Motor neuron (in vitro differentiated cells): ENCODE data around the gene BICRA. TPM values are rescaled to one million over a fixed set of nuclear protein-coding genes. Genes with fewer than 3 reads are reported as not detected.
A peak's percentile ranks its signal among the peaks of the same experiment; 100 is the strongest.
"Not testable (repeated sequence)": the region's sequence is repeated elsewhere in the genome, so short reads cannot be mapped to it uniquely, and the experiment has no call there.

Experiments
- ATAC-seq, 8 experiments: fragments of 200-7000 bp; cut with Tn5 transposase; replicated peaks in 6 of 8; 2 replicates each; pipeline ENCODE4 v1.8.0; 2021; ENCODE audit warnings: mild to moderate bottlenecking in 8 of 8, moderate library complexity in 8 of 8
- H3K27ac ChIP-seq, 2 donors: fragments of 250-450 bp; sonication (Bioruptor Pico); 2 replicates each; pipeline ENCODE4 v1.9.0; 2021; ENCODE audit warnings: antibody characterized with exemption in 2 of 2, mild to moderate bottlenecking in 2 of 2, moderate library complexity in 1 of 2
- H3K4me1 ChIP-seq, 2 donors: fragments of 250-450 bp; sonication (Bioruptor Pico); replicated peaks in 1 of 2; 2 replicates each; pipeline ENCODE4 v1.6.1; 2021; ENCODE audit warnings: antibody characterized with exemption in 2 of 2, mild to moderate bottlenecking in 2 of 2, moderate library complexity in 1 of 2
- H3K4me3 ChIP-seq, 5 donors: fragments of 250-450 bp; sonication (Bioruptor Pico); 2 replicates each; pipeline ENCODE4 v1.9.0; 2021; ENCODE audit warnings: antibody characterized with exemption in 5 of 5, mild to moderate bottlenecking in 5 of 5, moderate library complexity in 4 of 5
- WGBS, 10 experiments: fragments of 450-650 bp; shearing (Covaris generic); methylation state at CpG; one replicate each; pipeline ENCODE4 v1.0.0; 2022; 5-methylcytosine and 5-hydroxymethylcytosine counted together
- in situ Hi-C, 9 experiments: fragments of 400-800 bp; cut with MboI; loops; one replicate each; pipeline ENCODE4 v1.15.0; 2021; ENCODE audit warnings: low sequenced_read_pairs in 9 of 9, low pct_unique_long_range_greater_than_20kb in 2 of 9; ENCODE audit not compliant: unreplicated experiment in 9 of 9
- total RNA-seq, 8 experiments: library from RNA; unstranded; fragments of 300-600 nt; gene quantifications; 2 replicates each; pipeline versions ENCODE4 v1.2.3 to v1.2.4, GENCODE V29; 2022

BICRA gene
- total RNA-seq, 8 experiments from 2014 or later = 1.6 to 9.1 (median 5.5) TPM

DNA sequence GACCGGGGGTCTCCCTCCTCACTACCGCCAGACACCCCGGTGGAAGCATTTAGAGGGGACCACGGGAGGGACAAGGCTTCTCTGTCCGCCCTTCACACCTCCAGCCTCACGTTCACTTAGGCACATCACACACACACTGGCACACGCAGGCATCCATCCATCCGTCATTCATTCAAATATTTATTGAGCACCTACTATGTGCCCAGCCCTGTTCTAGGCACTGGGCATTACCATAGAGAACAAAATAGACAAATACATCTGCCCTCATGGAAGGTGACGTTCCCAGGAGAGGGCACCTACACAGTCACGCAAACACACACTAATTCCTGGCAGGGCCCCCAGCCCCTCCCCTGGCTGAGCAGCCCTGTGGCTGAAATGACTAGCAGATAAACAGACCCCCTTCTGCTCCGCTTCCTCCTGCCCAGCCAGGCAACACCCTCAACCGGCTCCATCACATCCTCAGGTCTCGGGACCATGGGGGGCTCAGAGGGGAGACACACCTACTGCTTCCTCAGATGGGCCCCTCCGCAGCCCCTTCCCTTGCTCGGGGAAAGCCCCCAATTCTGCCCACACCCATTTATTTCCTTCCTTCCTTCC is 132.7 kb downstream of the BICRA start:
- 72 to 100% (median 76%) methylated on average over 1 to 9 of the region's 15 CpGs; no CpG with 5 or more reads in 1 of the 10 experiments for WGBS, 10 experiments
- no peak overlapping the region for H3K27ac ChIP-seq
- in situ Hi-C loops = loop anchor here in 2 of 9 experiments (25.0 kb wide), 2 partner anchors 304 to 454 kb away; no protein-coding TSS in a partner anchor
- peaks cover 9 to 24% of the 10 kb centered on the region in 2 donors for H3K4me1 ChIP-seq
- no peak overlapping the region for H3K4me3 ChIP-seq
- ATAC-seq = no peak

DNA sequence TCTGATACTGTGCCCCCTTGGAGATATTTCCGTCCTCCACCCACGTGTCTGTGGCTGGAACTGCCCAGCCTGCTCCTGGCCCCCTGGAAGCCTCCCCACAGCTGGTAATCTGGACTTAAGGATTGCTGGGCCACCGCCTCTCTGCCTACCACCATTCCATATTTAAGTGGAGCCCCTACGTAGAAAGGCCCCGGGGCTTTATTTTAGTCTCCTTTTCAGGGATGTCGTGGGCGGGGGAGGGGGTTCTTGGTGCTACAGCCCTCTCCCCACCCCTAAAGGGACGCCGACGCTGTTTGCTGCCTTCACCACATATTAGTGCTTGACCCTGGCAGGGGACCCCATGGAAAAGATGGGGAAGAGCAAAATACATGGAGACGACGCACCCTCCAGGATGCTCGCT is 133.7 kb downstream of the BICRA start:
- Histone ChIP-seq H3K27ac (peak overlapping the region in 1 of 2 donors; percentile 47), H3K4me3 (no peak overlapping the region), H3K4me1 (peaks cover 9 to 25% of the 10 kb centered on the region in 2 donors)
- ATAC-seq = peak in 2 of 8 experiments; percentile 1 to 5
- WGBS, 10 experiments = 0 to 68% (median 20%) methylated on average over 1 to 6 of the region's 13 CpGs; no CpG with 5 or more reads in 7 of the 10 experiments
- in situ Hi-C loops = loop anchor here in 2 of 9 experiments (25.0 kb wide), 2 partner anchors 305 to 455 kb away; no protein-coding TSS in a partner anchor

DNA sequence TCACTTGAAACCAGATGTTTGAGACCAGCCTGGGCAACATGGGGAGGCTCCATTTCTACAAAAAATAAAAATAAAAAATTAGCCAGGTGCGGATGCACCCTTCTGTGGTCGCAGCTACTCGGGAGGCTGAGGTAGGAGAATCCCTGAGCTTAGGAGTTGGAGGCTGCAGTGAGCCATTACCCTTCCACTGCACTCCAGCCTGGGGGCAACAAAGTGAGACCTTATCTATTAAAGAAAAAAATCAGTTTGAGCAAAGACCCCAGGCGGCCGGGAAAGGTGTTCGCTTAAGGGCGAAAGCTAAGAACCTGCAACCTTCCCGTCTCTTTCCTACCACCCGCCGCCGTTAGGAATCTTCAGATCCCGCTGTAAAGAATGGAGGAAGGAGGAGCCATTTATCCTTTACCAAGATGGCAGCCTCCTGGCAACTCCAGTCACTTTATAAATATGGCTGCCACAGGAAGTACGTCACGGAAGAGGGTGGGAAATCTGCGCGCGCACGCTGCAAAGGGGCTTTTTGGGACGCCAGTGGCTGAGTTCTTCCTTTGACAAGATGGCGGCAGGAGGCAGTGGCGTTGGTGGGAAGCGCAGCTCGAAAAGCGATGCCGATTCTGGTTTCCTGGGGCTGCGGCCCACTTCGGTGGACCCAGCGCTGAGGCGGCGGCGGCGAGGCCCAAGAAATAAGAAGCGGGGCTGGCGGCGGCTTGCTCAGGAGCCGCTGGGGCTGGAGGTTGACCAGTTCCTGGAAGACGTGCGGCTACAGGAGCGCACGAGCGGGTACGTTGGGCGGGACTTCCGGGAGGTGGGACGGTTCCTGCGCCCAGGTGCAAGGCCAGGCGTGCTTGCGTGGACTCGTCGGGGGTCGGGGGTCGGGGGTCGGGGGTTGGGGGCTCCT is 136.3 kb downstream of the BICRA start, which contains the start of gene NOP53:
Gene NOP53, plus strand, starts transcription at position 537 of the 892 bp plus-strand sequence. Its CDS starts 14 bp downstream, at position 551.
- H3K27ac ChIP-seq = peak within 1 kb of the TSS; percentile 99
- H3K4me1 ChIP-seq = peaks cover 9 to 25% of the 10 kb centered on the region in 2 donors
- peak within 1 kb of the TSS; percentile 93 to 99 (median 97) for H3K4me3 ChIP-seq
- WGBS, 10 experiments = 0 to 30% (median 10%) methylated on average over 1 to 22 of the region's 53 CpGs; no CpG with 5 or more reads in 1 of the 10 experiments
- peak; percentile 44 to 78 (median 67) for ATAC-seq
- in situ Hi-C loops = loop anchor here in 2 of 9 experiments (25.0 kb wide), 2 partner anchors 308 to 458 kb away; no protein-coding TSS in a partner anchor

DNA sequence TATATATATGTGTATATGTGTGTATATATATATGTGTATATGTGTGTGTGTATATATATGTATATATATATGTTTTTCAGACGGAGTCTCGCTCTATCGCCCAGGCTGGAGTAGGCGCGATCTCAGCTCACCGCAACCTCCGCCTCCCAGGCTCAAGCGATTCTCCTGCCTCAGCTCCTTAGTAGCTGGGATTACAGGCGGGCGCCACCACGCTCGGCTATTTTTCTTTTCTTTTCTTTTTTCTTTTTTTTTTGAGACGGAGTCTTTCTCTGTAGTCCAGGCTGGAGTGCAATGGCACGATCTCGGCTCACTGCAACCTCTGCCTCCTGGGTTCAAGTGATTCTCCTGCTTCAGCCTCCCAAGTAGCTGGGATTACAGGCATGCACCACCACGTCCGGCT is 137.2 kb downstream of the BICRA start:
- WGBS, 10 experiments = 40 to 100% (median 79%) methylated on average over 1 to 6 of the region's 17 CpGs; no CpG with 5 or more reads in 6 of the 10 experiments
- H3K27ac ChIP-seq = peak overlapping the region in 1 of 2 donors; percentile 99
- in situ Hi-C loops = loop anchor here in 2 of 9 experiments (25.0 kb wide), 2 partner anchors 309 to 459 kb away; no protein-coding TSS in a partner anchor
- H3K4me1 ChIP-seq = peaks cover 9 to 25% of the 10 kb centered on the region in 2 donors
- H3K4me3 ChIP-seq = peak overlapping the region; percentile 93 to 99 (median 97)
- not testable (repeated sequence) for ATAC-seq

DNA sequence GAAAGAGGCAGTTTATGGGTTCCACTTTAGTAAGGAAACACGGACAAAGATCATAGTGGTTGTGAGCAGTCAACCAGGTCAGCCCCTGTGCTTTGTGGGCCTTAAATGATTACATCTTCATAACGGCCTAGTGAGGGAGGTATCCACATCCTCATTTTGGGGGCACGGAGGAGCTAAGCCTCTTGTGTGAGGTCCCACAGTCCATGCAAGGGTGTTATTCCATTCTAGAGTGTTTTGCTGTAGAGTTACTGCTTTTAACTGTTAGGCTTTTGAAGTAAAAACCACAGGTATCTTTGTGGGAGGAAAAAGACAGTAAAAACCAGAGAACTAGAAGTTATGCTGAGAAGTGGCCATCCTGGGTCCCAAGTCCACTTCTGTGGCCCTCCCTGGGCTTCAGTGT is 140.4 kb downstream of the BICRA start:
- Histone ChIP-seq H3K4me3 (no peak overlapping the region), H3K4me1 (peaks cover 6 to 12% of the 10 kb centered on the region in 2 donors), H3K27ac (no peak overlapping the region)
- 33 to 100% (median 93%) methylated on average over 1 to 3 of the region's 3 CpGs; no CpG with 5 or more reads in 3 of the 10 experiments for WGBS, 10 experiments
- in situ Hi-C loops = loop anchor here in 2 of 9 experiments (25.0 kb wide), 2 partner anchors 312 to 462 kb away; no protein-coding TSS in a partner anchor
- no peak for ATAC-seq

DNA sequence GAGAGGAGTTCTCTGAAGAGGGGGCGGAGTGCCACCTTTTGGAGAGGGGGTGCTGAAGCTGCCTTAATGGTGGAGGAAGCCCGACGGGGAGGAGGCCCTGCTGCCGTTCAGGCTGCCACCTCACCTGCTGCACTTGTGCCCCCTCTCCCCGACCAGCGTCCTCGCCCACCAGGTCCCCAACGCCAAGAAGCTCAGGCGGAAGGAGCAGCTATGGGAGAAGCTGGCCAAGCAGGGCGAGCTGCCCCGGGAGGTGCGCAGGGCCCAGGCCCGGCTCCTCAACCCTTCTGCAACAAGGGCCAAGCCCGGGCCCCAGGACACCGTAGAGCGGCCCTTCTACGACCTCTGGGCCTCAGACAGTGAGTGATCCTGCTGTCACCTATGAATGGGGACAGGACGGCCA is 141.8 kb downstream of the BICRA start:
- H3K4me3 ChIP-seq = no peak overlapping the region
- peaks cover 6 to 7% of the 10 kb centered on the region in 2 donors for H3K4me1 ChIP-seq
- in situ Hi-C loops = no loop called here
- ATAC-seq = peak in 3 of 8 experiments; percentile 14 to 20 (median 15)
- no peak overlapping the region for H3K27ac ChIP-seq
- 86 to 100% (median 100%) methylated on average over 2 to 8 of the region's 18 CpGs; no CpG with 5 or more reads in 6 of the 10 experiments for WGBS, 10 experiments

DNA sequence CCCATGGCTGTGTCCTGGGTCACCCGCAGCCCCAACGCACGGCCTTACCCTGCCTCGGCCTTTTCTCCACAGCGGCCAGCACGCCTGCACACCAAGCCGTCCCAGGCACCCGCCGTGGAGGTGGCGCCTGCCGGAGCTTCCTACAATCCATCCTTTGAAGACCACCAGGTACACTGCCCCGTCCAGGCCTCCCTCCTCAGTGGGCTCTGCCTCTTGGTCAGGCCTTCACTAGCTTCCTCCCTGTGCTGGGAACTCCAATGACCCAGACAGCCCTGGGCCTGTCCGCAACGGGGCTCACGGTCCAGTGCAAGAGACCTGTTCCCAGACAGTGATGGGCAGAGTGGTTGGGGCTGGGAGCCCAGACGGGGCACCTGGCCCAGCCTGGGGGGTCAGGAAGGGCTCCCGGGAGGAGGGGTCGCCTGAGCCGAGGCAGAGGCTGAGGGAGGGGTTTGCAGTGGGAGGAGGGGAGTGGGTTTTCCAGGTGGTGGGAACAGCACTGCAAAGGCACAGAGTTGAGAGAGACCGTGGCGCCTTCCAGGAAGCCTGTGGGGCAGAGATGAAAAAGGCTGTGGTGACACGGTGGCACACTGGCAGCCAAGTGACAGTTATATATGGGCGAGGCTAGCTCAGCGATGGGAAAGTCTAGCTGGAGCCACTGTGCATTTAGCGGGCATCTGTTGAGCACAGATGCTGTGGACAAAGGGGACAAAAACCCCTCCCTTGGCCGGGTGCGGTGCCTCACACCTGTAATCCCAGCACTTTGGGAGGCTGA is 143.7 kb downstream of the BICRA start:
- Histone ChIP-seq H3K4me1 (no peaks in the 10 kb centered on the region), H3K27ac (no peak overlapping the region), H3K4me3 (no peak overlapping the region)
- ATAC-seq = no peak
- in situ Hi-C loops = no loop called here
- WGBS, 10 experiments = 83 to 100% (median 97%) methylated on average over 1 to 6 of the region's 27 CpGs; no CpG with 5 or more reads in 6 of the 10 experiments

Other genes with a start within 250 kb of the BICRA start
- 100 to 1,000 TPM in 4 of 8 experiments, 10 to 100 TPM in 3, 1 to 10 TPM in 1; 3.2 to 124 (median 93.2) TPM for gene MEIS3, start 189.6 kb upstream of the BICRA start, total RNA-seq
- gene SLC8A2, start 137.2 kb upstream of the BICRA start, total RNA-seq = 100 to 1,000 TPM in 2 of 8 experiments, 10 to 100 TPM in 2, 1 to 10 TPM in 4; 1.4 to 351 (median 9.7) TPM
- 10 to 100 TPM in 4 of 8 experiments, 1 to 10 TPM in 4; 5.5 to 24.9 (median 9.6) TPM for gene KPTN, start 124.9 kb upstream of the BICRA start, total RNA-seq
- gene NAPA, start 94.1 kb upstream of the BICRA start, total RNA-seq = 100 to 1,000 TPM in 5 of 8 experiments, 10 to 100 TPM in 3; 65.3 to 168 (median 103) TPM
- gene ZNF541, start 36.0 kb upstream of the BICRA start, total RNA-seq = under 1 TPM in 4 of 8 experiments, not detected in 4; 0.04 to 0.43 (median 0.16) TPM
- gene EHD2, start 104.3 kb downstream of the BICRA start, total RNA-seq = 10 to 100 TPM in 3 of 8 experiments, 1 to 10 TPM in 4, under 1 TPM in 1; 0.38 to 43.6 (median 4.8) TPM
- gene NOP53, start 136.4 kb downstream of the BICRA start, total RNA-seq = 100 to 1,000 TPM; 106 to 243 (median 168) TPM
- 100 to 1,000 TPM in 7 of 8 experiments, 10 to 100 TPM in 1; 99.2 to 427 (median 228) TPM for gene SELENOW, start 169.6 kb downstream of the BICRA start, total RNA-seq
- 1 to 10 TPM in 1 of 8 experiments, under 1 TPM in 3, not detected in 4; 0.33 to 1.1 (median 0.46) TPM for gene TPRX1, start 195.4 kb downstream of the BICRA start, total RNA-seq
- gene CRX, start 212.8 kb downstream of the BICRA start, total RNA-seq = 1 to 10 TPM in 2 of 8 experiments, under 1 TPM in 5, not detected in 1; 0.05 to 3.0 (median 0.63) TPM